Measurements from ENCODE around the gene LRP1. TPM values are rescaled to one million over a fixed set of nuclear protein-coding genes. Genes with fewer than 3 reads are reported as not detected.

Gene LRP1
- total RNA-seq, 2 donors from 2014 or later: 117 to 119 TPM

DNA sequence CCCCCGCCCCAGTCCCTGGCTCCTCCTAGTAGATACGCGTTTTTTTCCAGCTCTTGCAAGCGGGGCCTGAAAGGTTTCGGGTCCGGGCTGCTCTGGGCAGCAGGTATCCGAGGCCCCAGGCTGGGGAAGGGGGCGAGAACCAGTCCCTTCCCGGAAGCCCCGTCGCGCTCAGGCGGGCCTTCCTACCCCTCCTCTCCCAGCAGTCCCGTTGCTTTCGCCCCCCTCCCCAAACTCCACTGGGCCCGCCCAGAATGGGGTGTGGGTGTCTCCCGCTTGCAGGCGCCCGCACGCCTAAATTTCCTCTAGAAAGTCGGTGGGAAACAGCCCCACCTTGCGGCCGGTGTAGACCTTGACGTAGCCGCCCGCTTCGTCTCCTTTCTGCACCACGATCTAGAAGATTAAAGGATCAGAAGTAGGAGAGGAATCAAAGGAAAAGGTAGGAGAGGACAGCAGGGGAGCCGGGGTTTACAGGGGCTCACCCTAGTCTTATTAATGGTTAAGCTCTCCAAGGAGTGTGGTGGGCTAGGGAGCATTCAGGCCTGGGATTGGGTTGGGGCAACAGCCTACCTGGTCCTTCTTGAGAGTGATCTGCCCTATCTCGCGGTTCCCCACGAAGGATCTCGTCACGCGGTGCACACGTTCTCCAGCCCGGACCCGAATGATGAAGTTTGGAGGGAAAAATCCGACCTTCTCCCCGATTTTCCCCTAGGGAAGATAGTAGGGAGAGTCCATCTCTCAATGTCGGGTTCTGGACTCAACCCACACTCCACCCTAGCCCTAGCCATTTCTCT lies 115.4 kb downstream of the LRP1 start:
- peak; percentile 51 for ATAC-seq
- intact Hi-C loops (cut with DNase I, micrococcal nuclease): no loop called here
- DNase-seq: peak; percentile 71 to 89

- intact Hi-C loops (cut with DNase I, micrococcal nuclease): no loop called here
- ATAC-seq: no peak
- no peak for DNase-seq
Measured at GRCh38 chr12:57244312-57244696, 116.0 kb downstream of the LRP1 start.

- ATAC-seq: no peak
- intact Hi-C loops (cut with DNase I, micrococcal nuclease): no loop called here
- no peak for DNase-seq
Measured at GRCh38 chr12:57247041-57247440, 118.8 kb downstream of the LRP1 start.

DNA sequence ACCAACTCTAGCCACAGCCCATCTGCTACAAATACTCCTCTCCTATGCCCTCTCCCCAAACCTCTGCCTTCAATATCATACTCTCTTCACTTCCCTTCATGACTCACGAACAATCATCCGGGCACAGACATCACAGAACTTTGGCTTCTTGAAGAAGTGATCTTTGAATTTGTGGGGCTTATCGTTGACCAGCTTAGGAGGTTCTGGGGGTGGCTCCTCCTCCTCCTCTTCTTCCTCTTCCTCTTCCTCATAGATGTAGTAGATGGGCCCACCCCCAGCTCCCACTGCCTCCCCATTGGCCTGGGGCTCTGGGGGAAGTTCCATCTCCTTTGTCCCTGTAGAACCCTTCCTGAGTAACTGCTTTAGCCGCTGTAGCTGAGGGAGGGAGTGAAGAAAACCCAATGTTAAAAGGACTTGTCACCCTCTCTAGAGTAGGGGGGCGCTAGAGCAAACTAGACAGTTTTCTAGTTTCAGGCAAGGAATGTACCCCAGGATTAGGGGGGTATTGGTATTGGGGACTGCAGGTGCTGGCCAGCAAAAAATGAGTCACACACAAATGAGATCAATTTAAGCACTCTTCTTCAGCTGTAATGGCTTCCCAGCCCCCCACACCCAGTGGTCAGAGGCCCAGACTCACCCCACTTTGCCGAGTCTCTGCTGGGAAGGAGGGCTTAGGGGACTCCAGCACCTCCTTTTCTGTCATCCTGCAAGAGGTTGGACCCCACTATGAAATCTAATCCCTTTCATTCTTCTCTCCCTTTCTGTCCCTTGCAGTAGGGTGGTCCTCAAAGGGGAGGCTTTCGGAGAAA lies 120.9 kb downstream of the LRP1 start:
- no peak for DNase-seq
- intact Hi-C loops (cut with DNase I, micrococcal nuclease): no loop called here
- ATAC-seq: no peak

DNA sequence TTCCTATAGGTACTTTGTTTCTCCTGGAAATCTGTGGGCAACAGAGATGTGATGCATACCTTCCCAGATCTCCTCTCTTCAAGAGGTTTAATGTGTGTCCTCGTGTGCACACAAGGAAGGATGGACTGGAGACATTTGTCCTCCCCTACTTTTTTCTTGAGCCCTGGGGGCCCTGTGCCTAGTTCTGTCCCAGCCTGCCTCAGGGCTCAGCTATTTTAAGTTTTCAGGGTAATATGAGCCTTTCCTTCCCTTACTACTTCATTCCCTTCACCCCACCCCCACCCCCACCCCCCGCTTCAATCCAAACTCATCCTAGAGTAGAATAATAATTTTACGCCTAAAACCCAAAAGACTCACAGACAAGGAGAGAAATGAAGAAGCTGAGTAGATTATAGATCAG lies 122.3 kb downstream of the LRP1 start:
- DNase-seq (no peak), ATAC-seq (no peak)
- intact Hi-C loops (cut with DNase I, micrococcal nuclease): no loop called here

DNA sequence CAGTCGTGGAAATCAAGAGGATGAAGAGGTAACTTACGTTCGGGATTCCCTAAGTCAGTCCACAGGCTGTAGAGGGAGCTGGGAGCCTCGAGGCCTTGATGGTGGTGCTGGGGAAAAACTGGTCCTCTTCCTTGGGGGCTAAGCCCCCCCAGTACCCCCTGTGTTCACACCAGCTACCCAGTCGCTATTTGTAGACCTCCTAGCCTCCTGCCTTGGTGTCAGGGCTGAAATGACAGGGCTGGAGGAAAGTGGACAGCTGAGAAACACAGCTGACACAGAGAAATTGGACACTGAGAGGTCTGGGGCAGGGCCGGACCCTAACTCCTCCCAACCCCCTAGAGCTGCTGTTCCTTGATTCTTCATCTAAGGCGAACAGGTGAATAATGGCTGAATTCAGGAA lies 122.7 kb downstream of the LRP1 start, which contains the start of gene STAC3:
TSS of gene STAC3 (minus strand) at position 232 of the 400 bp plus-strand sequence. CDS start 1,551 bp downstream, outside the sequence.
- ATAC-seq (peak; percentile 17), DNase-seq (no peak)
- intact Hi-C loops (cut with DNase I, micrococcal nuclease): no loop called here

- DNase-seq: no peak
- intact Hi-C loops (cut with DNase I, micrococcal nuclease): no loop called here
- ATAC-seq: no peak
Measured at GRCh38 chr12:57254506-57255280, 126.4 kb downstream of the LRP1 start.

GRCh38 chr12:57255916-57256315 lies 127.6 kb downstream of the LRP1 start:
- ATAC-seq (no peak), DNase-seq (no peak)
- intact Hi-C loops (cut with DNase I, micrococcal nuclease): no loop called here

DNA sequence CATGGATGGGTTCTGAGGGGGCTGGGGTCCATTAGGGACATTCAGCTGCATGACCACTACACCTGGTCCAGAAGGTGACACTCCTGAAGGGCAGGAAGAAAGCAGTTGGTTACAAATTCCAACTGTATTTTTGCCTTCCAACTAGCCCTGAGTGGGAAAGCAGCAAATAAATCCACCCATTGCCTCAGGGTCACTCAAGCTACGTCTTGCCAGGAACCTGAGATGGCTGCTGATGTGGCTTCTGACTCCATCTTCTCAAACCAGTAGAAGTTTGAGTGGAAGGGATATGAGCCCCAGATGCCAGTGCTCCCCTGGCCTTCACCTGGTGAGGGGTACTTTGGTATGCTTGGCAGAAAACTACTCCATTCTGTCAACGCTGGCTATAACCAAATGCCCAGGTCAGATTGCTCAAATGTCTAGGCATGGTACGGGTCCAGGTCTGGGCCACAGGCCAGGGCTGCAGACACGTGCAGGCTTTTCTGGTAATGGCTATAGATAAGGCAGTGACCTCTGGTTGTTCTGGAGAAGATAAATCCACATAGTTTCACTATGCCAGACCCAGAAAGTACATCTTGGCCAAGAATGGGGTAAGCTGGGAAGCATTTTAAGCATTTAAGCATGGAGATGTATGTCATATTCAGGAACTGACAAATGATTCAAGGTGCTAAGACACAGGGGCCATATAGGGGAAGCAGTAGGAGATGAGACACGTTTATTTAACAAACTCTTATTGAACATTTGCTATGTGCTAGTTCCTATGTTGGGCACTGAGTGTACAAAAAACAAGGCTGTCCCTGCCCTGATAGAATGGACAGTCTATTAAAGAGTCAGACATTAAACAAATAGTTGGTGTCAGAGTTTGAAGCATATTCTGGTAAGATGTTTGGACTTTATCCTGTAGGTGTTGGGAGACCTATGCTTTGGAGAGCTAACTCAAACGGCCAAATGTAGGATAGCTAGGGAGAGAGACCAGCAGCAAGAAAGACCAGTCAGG lies 131.0 kb downstream of the LRP1 start:
- intact Hi-C loops (cut with DNase I, micrococcal nuclease): no loop called here
- no peak for ATAC-seq
- DNase-seq: no peak

DNA sequence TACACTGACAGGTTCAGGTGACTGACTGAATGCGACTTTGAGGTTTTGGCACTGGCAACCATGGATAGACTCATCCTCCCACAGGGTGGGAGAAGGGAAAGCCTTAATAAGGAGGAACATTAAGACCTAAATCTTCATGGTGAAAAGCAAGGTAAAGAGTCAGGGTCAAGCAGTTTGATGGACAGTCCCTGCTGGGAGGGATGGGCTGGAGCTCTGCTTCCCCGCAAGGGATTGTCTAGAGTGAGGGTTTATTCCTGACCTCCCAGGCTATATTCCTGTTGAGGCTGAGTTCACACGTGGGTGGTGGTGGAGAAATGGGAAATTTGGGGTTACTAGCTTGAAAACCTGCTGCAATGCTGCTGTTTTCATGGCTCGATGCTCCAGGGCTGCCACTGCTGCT lies 132.1 kb downstream of the LRP1 start:
- DNase-seq: no peak
- intact Hi-C loops (cut with DNase I, micrococcal nuclease): no loop called here
- ATAC-seq: no peak

- intact Hi-C loops (cut with DNase I, micrococcal nuclease): no loop called here
- ATAC-seq: no peak
- DNase-seq: no peak
Measured at GRCh38 chr12:57261428-57261865, 133.2 kb downstream of the LRP1 start.

DNA sequence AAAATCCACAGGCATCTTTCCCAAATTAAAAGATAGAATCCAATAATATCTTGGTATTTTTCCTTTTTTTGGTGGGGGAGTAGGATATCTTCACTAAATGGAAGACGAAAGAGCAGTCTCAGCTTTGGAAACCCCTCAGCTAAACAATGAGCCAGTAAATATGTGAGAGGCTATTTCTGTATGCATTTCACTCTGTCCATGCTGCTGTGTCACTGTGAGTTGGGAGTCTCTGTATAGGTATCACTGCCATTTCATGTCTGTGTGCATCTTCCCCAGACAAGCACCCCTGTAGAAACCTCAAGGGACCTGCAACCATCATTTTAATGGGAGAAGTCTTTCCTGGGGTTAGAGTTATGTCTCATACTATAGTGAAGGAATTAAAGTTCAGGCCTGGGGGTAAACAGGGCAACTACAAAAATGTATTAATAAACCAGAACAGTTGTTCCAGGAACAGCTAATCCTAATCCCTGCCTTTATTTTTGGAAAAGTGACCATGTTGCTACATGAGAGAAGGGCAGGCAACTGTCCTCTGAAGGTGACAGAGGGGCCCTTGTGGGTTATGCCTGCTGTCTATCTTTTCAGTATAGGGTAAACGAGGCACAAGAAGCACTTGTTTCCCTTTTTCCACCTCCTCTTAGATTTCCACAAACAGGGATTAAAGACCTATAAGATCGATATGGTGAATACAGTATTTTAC lies 134.0 kb downstream of the LRP1 start:
- intact Hi-C loops (cut with DNase I, micrococcal nuclease): no loop called here
- ATAC-seq (no peak), DNase-seq (no peak)

Small RNAs within 50 kb of the gene (microRNA-seq; reads per million reads assigned to microRNA genes)
- gene MIR1228: 0 to 3.2 reads per million in 2 donors

Other genes starting within 250 kb of the LRP1 start
- gene SDR9C7, start 194.1 kb upstream of the LRP1 start, total RNA-seq: not detected
- gene RDH16, start 170.9 kb upstream of the LRP1 start, total RNA-seq: under 1 TPM; 0.18 to 0.28 TPM
- gene ZBTB39, start 121.9 kb upstream of the LRP1 start, total RNA-seq: 1 to 10 TPM; 3.2 to 4.5 TPM
- 1 to 10 TPM; 1.4 to 2.8 TPM for gene TAC3, start 112.0 kb upstream of the LRP1 start, total RNA-seq
- gene MYO1A, start 78.4 kb upstream of the LRP1 start, total RNA-seq: 100 to 1,000 TPM; 281 to 296 TPM
- 1 to 10 TPM; 4.9 to 5.8 TPM for gene NEMP1, start 49.7 kb upstream of the LRP1 start, total RNA-seq
- 1 to 10 TPM; 2.3 to 8.9 TPM for gene NAB2, start 39.4 kb upstream of the LRP1 start, total RNA-seq
- 100 to 1,000 TPM; 182 to 214 TPM for gene STAT6, start 17.1 kb upstream of the LRP1 start, total RNA-seq
- not detected for gene LRP1-AS, start 19.1 kb downstream of the LRP1 start, total RNA-seq
- not detected for gene NXPH4, start 88.3 kb downstream of the LRP1 start, total RNA-seq
- 10 to 100 TPM; 45.3 to 58.8 TPM for gene SHMT2, start 101.2 kb downstream of the LRP1 start, total RNA-seq
- gene STAC3, start 122.7 kb downstream of the LRP1 start, total RNA-seq: 1 to 10 TPM; 2.0 to 4.2 TPM

Data from left colon (tissue), 2 donors.